Breast epithelium (tissue), 3 donors: Measurements from ENCODE around the gene GNAQ.

Source experiments
- POLR2A ChIP-seq: fragments of 450-650 bp; IDR thresholded peaks from one replicate; pipeline ENCODE4 v1.6.1; 2016; ENCODE audit warnings: antibody characterized with exemption, mild to moderate bottlenecking, moderate library complexity
- POLR2AphosphoS5 ChIP-seq, 3 donors: sonication (generic); formaldehyde crosslinking; IDR thresholded peaks; one replicate each; pipeline ENCODE4 v1.6.1; 2017; ENCODE audit warnings: antibody characterized with exemption in 3 of 3

- no peak for TF ChIP-seq POLR2AphosphoS5 (IDR thresholded peaks at IDR 0.05)
- TF ChIP-seq POLR2A = no peak
Observed at GRCh38 chr9:78074385-78075291, 43.0 kb upstream of the GNAQ start.
